Left lobe of liver (tissue), 2 donors: ENCODE data around the gene TBC1D22A. TPM values are rescaled to one million over a fixed set of nuclear protein-coding genes. Genes with fewer than 3 reads are reported as not detected.

Experiments used
- ATAC-seq: fragments of 200-7000 bp; cut with Tn5 transposase; one replicate; pipeline ENCODE4 v1.9.1; 2020; ENCODE audit warnings: mild to moderate bottlenecking, moderate library complexity
- DNase-seq: peaks from one replicate; pipeline ENCODE4 v3.0.0-alpha.2; 2020; ENCODE audit warnings: low spot score
- total RNA-seq: library from RNA; stranded (reverse); gene quantifications from one replicate; pipeline ENCODE4 v1.2.1, GENCODE V29; 2021
- donor health status: DM: no; HTN: no; CAD: no; lungs with moderate emphysema.
- donor health status: DM: no; HTN: yes; CAD: no.

The TBC1D22A gene
- total RNA-seq, 1 donor from 2014 or later, result 12.4 TPM

GRCh38 chr22:46871826-46872225, 109.4 kb downstream of the TBC1D22A start:
- ATAC-seq, result no peak
- DNase-seq, result no peak

- ATAC-seq (no peak), DNase-seq (no peak)
These were observed 112.6 kb downstream of the TBC1D22A start for GRCh38 chr22:46875089-46875488.

- ATAC-seq (peak; percentile 33), DNase-seq (no peak)
These were observed 114.0 kb downstream of the TBC1D22A start for GRCh38 chr22:46876357-46876934.

GRCh38 chr22:46878191-46878948, 115.9 kb downstream of the TBC1D22A start:
- ATAC-seq (no peak), DNase-seq (no peak)

- no peak for DNase-seq
- no peak for ATAC-seq
These were observed 116.6 kb downstream of the TBC1D22A start for GRCh38 chr22:46879083-46879482.

- ATAC-seq (no peak), DNase-seq (no peak)
These were observed 119.1 kb downstream of the TBC1D22A start for GRCh38 chr22:46881373-46882118.

- no peak for DNase-seq
- ATAC-seq, result no peak
These were observed 120.9 kb downstream of the TBC1D22A start for GRCh38 chr22:46883092-46883910.

GRCh38 chr22:46884365-46884764, 121.9 kb downstream of the TBC1D22A start:
- DNase-seq (no peak), ATAC-seq (no peak)

GRCh38 chr22:46887978-46888377, 125.5 kb downstream of the TBC1D22A start:
- DNase-seq (no peak), ATAC-seq (no peak)

GRCh38 chr22:46890819-46891218, 128.4 kb downstream of the TBC1D22A start:
- no peak for DNase-seq
- ATAC-seq, result no peak

- no peak for DNase-seq
- ATAC-seq, result no peak
These were observed 129.0 kb downstream of the TBC1D22A start for GRCh38 chr22:46891382-46891951.

GRCh38 chr22:46892866-46893265, 130.4 kb downstream of the TBC1D22A start:
- no peak for DNase-seq
- ATAC-seq, result no peak

- no peak for ATAC-seq
- DNase-seq, result peak; percentile 33
These were observed 131.0 kb downstream of the TBC1D22A start for GRCh38 chr22:46893281-46894020.

- ATAC-seq (no peak), DNase-seq (peak; percentile 30)
These were observed 131.7 kb downstream of the TBC1D22A start for GRCh38 chr22:46894081-46894671.

GRCh38 chr22:46894851-46895640, 132.6 kb downstream of the TBC1D22A start:
- DNase-seq (no peak), ATAC-seq (no peak)

- DNase-seq (no peak), ATAC-seq (peak; percentile 52)
These were observed 133.3 kb downstream of the TBC1D22A start for GRCh38 chr22:46895753-46896152.

- ATAC-seq (no peak), DNase-seq (no peak)
These were observed 133.7 kb downstream of the TBC1D22A start for GRCh38 chr22:46896166-46896565.

GRCh38 chr22:46896568-46897245, 134.3 kb downstream of the TBC1D22A start:
- no peak for ATAC-seq
- DNase-seq, result no peak
